Astrocyte of the cerebellum (primary cell): ENCODE results near the gene GMPPB.
"Not testable (repeated sequence)": the region's sequence is repeated elsewhere in the genome, so short reads cannot be mapped to it uniquely, and the experiment has no call there.

Experiments
- DNase-seq: peaks from one replicate; pipeline ENCODE4 v3.0.0-alpha.2; 2011; ENCODE audit warnings: low read depth
- H3K4me3 ChIP-seq: 2 replicates; pipeline ENCODE4 v1.5.1; 2011; ENCODE audit warnings: mild to moderate bottlenecking, low read depth, low read length, moderate library complexity
- CTCF ChIP-seq: IDR thresholded peaks from 2 replicates; pipeline ENCODE4 v1.5.1; 2012; ENCODE audit warnings: low read length, low read depth, moderate library complexity, mild to moderate bottlenecking; ENCODE audit errors: missing control alignments
- in situ Hi-C: cut with HindIII; loops from 2 replicates; pipeline ENCODE4 v1.10.0; 2017; ENCODE audit warnings: low sequenced_read_pairs

The GMPPB gene

GRCh38 chr3:49761661-49762060 lies 37.9 kb upstream of the GMPPB start:
- no peak for TF ChIP-seq CTCF
- DNase-seq = no peak
- in situ Hi-C loops = no loop called here
- no peak overlapping the region for H3K4me3 ChIP-seq

- H3K4me3 ChIP-seq = no peak overlapping the region
- no peak for TF ChIP-seq CTCF
- in situ Hi-C loops = no loop called here
- DNase-seq = no peak
These were observed 35.5 kb upstream of the GMPPB start for GRCh38 chr3:49759226-49759625.

GRCh38 chr3:49757197-49757596 lies 33.4 kb upstream of the GMPPB start:
- in situ Hi-C loops = no loop called here
- no peak for DNase-seq
- no peak overlapping the region for H3K4me3 ChIP-seq
- no peak for TF ChIP-seq CTCF

GRCh38 chr3:49756036-49756435 lies 32.3 kb upstream of the GMPPB start:
- H3K4me3 ChIP-seq = no peak overlapping the region
- no peak for TF ChIP-seq CTCF
- in situ Hi-C loops = no loop called here
- no peak for DNase-seq

GRCh38 chr3:49754536-49754935 lies 30.8 kb upstream of the GMPPB start:
- no peak for DNase-seq
- in situ Hi-C loops = no loop called here
- TF ChIP-seq CTCF = no peak
- no peak overlapping the region for H3K4me3 ChIP-seq

GRCh38 chr3:49751501-49751900 lies 27.8 kb upstream of the GMPPB start:
- H3K4me3 ChIP-seq = no peak overlapping the region
- no peak for TF ChIP-seq CTCF
- in situ Hi-C loops = no loop called here
- no peak for DNase-seq

GRCh38 chr3:49750056-49750455 lies 26.3 kb upstream of the GMPPB start:
- DNase-seq = no peak
- H3K4me3 ChIP-seq = no peak overlapping the region
- in situ Hi-C loops = no loop called here
- TF ChIP-seq CTCF = no peak

GRCh38 chr3:49748874-49749273 lies 25.1 kb upstream of the GMPPB start:
- H3K4me3 ChIP-seq, DNase-seq: not testable (repeated sequence)
- in situ Hi-C loops = loop anchor here (25.0 kb wide), 1 partner anchor 113 kb away; the partner anchor contains the start of genes CAMKV and TRAIP
